ENCODE measurements around the gene TMEM203. TPM values are rescaled to one million over a fixed set of nuclear protein-coding genes. Genes with fewer than 3 reads are reported as not detected.

The TMEM203 gene
- total and polyA plus RNA-seq, 5 experiments from 2014 or later, result 42.7 to 163 (median 128) TPM

GRCh38 chr9:137226338-137227053, 21.0 kb upstream of the TMEM203 start:
- Mint-ChIP-seq H3K9me3 (no peaks in the 10 kb centered on the region), H3K36me3 (peaks cover 0 to 2% (median 1%) of the 10 kb centered on the region in 3 donors), H3K4me3 (no peak overlapping the region), H3K27ac (no peak overlapping the region), H3K4me1 (peaks cover 5 to 14% (median 12%) of the 10 kb centered on the region in 4 donors), H3K27me3 (peaks cover 2 to 11% (median 4%) of the 10 kb centered on the region in 5 donors)
- no peak for DNase-seq
- POLR2A ChIA-PET, result interaction anchor here (1.0 to 6.4 kb wide), 6 partner anchors 38 to 140 kb away, joined by 3 to 59 read pairs (median 6); partner anchors contain the start of genes ANAPC2, MAN1B1 and SSNA1
- no peak for ATAC-seq

GRCh38 chr9:137225699-137226331, 20.4 kb upstream of the TMEM203 start:
- H3K4me1 Mint-ChIP-seq, result peaks cover 5 to 14% (median 12%) of the 10 kb centered on the region in 4 donors
- no peaks in the 10 kb centered on the region for H3K9me3 Mint-ChIP-seq
- POLR2A ChIA-PET, result interaction anchor here (2.4 to 6.4 kb wide), 3 partner anchors 22 to 139 kb away, joined by 11 to 85 read pairs (median 59); partner anchors contain the start of genes ANAPC2, MAN1B1, NDOR1 and SSNA1
- DNase-seq, result no peak
- H3K36me3 Mint-ChIP-seq, result peaks cover 0 to 2% (median 1%) of the 10 kb centered on the region in 3 donors
- peaks cover 2 to 10% (median 4%) of the 10 kb centered on the region in 5 donors for H3K27me3 Mint-ChIP-seq
- ATAC-seq, result no peak
- peak overlapping the region in 1 of 10 donors; percentile 38 for H3K4me3 Mint-ChIP-seq
- peak overlapping the region in 1 of 10 donors; percentile 20 for H3K27ac Mint-ChIP-seq

GRCh38 chr9:137224830-137225694, 19.6 kb upstream of the TMEM203 start, which contains the start of gene CYSRT1:
Gene CYSRT1 (plus strand): TSS chr9:137225174. CDS start chr9:137225622, 448 bp downstream.
- Mint-ChIP-seq H3K9me3 (no peaks in the 10 kb centered on the region), H3K4me3 (peak within 1 kb of the TSS; percentile 73 to 89 (median 82)), H3K36me3 (peaks cover 0 to 2% (median 1%) of the 10 kb centered on the region in 3 donors), H3K27ac (peak within 1 kb of the TSS in 9 of 10 donors; percentile 67 to 92 (median 84)), H3K4me1 (peaks cover 5 to 14% (median 12%) of the 10 kb centered on the region in 4 donors), H3K27me3 (peaks cover 2 to 10% (median 4%) of the 10 kb centered on the region in 5 donors)
- POLR2A ChIA-PET, result interaction anchor here (2.0 to 6.4 kb wide), 7 partner anchors 16 to 138 kb away, joined by 4 to 85 read pairs (median 34); partner anchors contain the start of genes ANAPC2, MAN1B1, NDOR1 and SSNA1
- no peak for DNase-seq
- ATAC-seq, result no peak

- Mint-ChIP-seq H3K27ac (peak overlapping the region; percentile 60 to 92 (median 82)), H3K4me3 (peak overlapping the region; percentile 73 to 89 (median 82)), H3K27me3 (peaks cover 2 to 10% (median 3%) of the 10 kb centered on the region in 5 donors), H3K36me3 (peaks cover 0 to 2% (median 1%) of the 10 kb centered on the region in 3 donors), H3K9me3 (no peaks in the 10 kb centered on the region), H3K4me1 (peaks cover 5 to 14% (median 12%) of the 10 kb centered on the region in 4 donors)
- DNase-seq (peak; percentile 95 to 100 (median 98)), ATAC-seq (peak; percentile 90 to 93)
- POLR2A ChIA-PET, result interaction anchor here (0.6 to 6.4 kb wide), 28 partner anchors 9 to 495 kb away, joined by 3 to 85 read pairs (median 5); partner anchors contain the start of genes ANAPC2, EHMT1, MAN1B1 and NDOR1
These were observed 17.9 kb upstream of the TMEM203 start for GRCh38 chr9:137223078-137223970.

GRCh38 chr9:137222190-137223077, 17.0 kb upstream of the TMEM203 start, which contains the start of gene RNF208:
Gene RNF208 (minus strand): TSS chr9:137222240. CDS start chr9:137221212, 1,028 bp downstream.
- no peak for ATAC-seq
- Mint-ChIP-seq H3K27ac (peak within 1 kb of the TSS in 9 of 10 donors; percentile 60 to 92 (median 79)), H3K4me1 (peaks cover 2 to 12% (median 8%) of the 10 kb centered on the region in 4 donors), H3K9me3 (no peaks in the 10 kb centered on the region), H3K4me3 (peak within 1 kb of the TSS; percentile 73 to 89 (median 82)), H3K27me3 (peaks cover 0 to 3% (median under 1%) of the 10 kb centered on the region in 5 donors), H3K36me3 (no peaks in the 10 kb centered on the region)
- DNase-seq, result peak in 3 of 10 donors; percentile 26 to 37 (median 30)
- POLR2A ChIA-PET, result interaction anchor here (0.6 to 6.4 kb wide), 25 partner anchors 8 to 494 kb away, joined by 3 to 85 read pairs (median 6); partner anchors contain the start of genes ANAPC2, EHMT1, MAN1B1 and NDOR1

GRCh38 chr9:137221506-137222111, 16.2 kb upstream of the TMEM203 start:
- DNase-seq (peak in 1 of 10 donors; percentile 22), ATAC-seq (no peak)
- H3K27ac Mint-ChIP-seq, result no peak overlapping the region
- no peaks in the 10 kb centered on the region for H3K27me3 Mint-ChIP-seq
- no peaks in the 10 kb centered on the region for H3K36me3 Mint-ChIP-seq
- no peaks in the 10 kb centered on the region for H3K9me3 Mint-ChIP-seq
- POLR2A ChIA-PET, result interaction anchor here (0.5 to 4.8 kb wide), 3 partner anchors 17 to 106 kb away, joined by 3 to 85 read pairs (median 3); partner anchors contain the start of genes NDOR1, TMEM203 and TPRN
- peaks cover 1 to 10% (median 6%) of the 10 kb centered on the region in 4 donors for H3K4me1 Mint-ChIP-seq
- no peak overlapping the region for H3K4me3 Mint-ChIP-seq

GRCh38 chr9:137221095-137221505, 15.7 kb upstream of the TMEM203 start:
- Mint-ChIP-seq H3K27ac (no peak overlapping the region), H3K9me3 (no peaks in the 10 kb centered on the region), H3K4me3 (peak overlapping the region in 6 of 10 donors; percentile 38 to 75 (median 60)), H3K4me1 (peaks cover 1 to 10% (median 6%) of the 10 kb centered on the region in 4 donors), H3K27me3 (no peaks in the 10 kb centered on the region), H3K36me3 (no peaks in the 10 kb centered on the region)
- DNase-seq (no peak), ATAC-seq (no peak)
- POLR2A ChIA-PET, result interaction anchor here (1.0 to 4.8 kb wide), 4 partner anchors 17 to 50 kb away, joined by 3 to 85 read pairs (median 5); partner anchors contain the start of genes ANAPC2, NDOR1, SSNA1 and TMEM203

- POLR2A ChIA-PET, result interaction anchor here (0.9 to 1.5 kb wide), 5 partner anchors 21 to 858 kb away, joined by 3 to 6 read pairs (median 3); partner anchors contain the start of genes ANAPC2, SSNA1 and TUBB4B
- Mint-ChIP-seq H3K4me3 (peak overlapping the region in 7 of 10 donors; percentile 15 to 75 (median 58)), H3K27ac (peak overlapping the region in 1 of 10 donors; percentile 71), H3K4me1 (peaks cover 1 to 10% (median 6%) of the 10 kb centered on the region in 4 donors), H3K9me3 (no peaks in the 10 kb centered on the region), H3K27me3 (no peaks in the 10 kb centered on the region), H3K36me3 (no peaks in the 10 kb centered on the region)
- no peak for ATAC-seq
- DNase-seq, result no peak
These were observed 15.1 kb upstream of the TMEM203 start for GRCh38 chr9:137220317-137221094.

GRCh38 chr9:137219757-137220316, 14.4 kb upstream of the TMEM203 start:
- POLR2A ChIA-PET, result interaction anchor here (0.7 to 1.5 kb wide), 5 partner anchors 21 to 857 kb away, joined by 3 to 6 read pairs (median 3); partner anchors contain the start of gene TUBB4B

More at GRCh38 chr9:137219757-137220316, 14.4 kb upstream of the TMEM203 start:
- H3K9me3 Mint-ChIP-seq, result no peaks in the 10 kb centered on the region
- no peaks in the 10 kb centered on the region for H3K36me3 Mint-ChIP-seq
- H3K27me3 Mint-ChIP-seq, result no peaks in the 10 kb centered on the region
- peaks cover 1 to 7% (median 6%) of the 10 kb centered on the region in 4 donors for H3K4me1 Mint-ChIP-seq
- ATAC-seq (no peak), DNase-seq (no peak)
- H3K27ac Mint-ChIP-seq, result peak overlapping the region in 1 of 10 donors; percentile 71
- peak overlapping the region in 4 of 10 donors; percentile 23 to 58 (median 39) for H3K4me3 Mint-ChIP-seq

Data from naive thymus-derived CD8-positive, alpha-beta T cell (primary cell).